ENCODE data around the gene DEFB129.

DNA sequence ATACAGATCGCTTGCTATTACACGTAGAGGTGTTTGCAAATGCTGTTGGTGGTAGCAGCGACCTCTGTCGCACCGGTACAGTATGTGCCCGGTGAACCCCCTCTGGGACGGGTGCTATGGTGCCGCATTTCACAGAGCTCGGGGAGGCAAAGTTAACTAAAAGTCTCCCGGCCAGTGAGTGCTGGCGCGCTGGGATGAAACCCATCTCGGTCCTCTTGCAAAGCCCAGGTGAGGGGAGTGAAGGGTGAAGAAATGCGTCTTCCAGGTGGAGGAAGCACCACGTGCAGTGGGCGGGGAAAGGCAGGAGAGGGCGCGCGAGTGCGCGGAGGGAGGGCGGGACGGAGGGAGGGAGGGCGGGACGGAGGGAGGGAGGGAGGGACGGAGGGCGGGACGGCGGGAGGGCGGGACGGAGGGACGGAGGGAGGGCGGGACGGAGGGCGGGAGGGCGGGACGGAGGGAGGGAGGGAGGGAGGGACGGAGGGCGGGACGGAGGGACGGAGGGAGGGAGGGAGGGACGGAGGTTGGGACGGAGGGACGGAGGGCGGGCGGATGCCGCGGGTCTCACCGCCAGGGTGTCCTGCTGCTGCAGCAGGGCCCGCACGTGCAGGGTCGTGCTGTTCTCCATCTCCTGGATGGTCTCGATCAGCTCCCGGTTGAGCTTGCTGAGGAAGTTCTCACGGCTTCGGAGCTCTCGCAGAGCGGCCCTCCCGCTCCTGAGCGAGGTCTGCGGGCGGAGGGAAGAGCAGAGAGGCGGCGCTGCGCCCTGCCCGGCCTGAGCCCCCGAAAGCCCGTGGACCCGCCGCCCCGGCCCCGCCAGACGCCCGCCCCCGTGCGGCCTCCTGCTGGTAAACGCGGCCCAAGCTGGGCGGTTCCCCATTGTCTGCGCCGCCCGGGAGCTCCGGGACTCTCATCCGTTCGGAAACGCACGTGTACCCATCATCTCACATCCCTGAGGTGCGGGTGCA lies 51.8 kb downstream of the DEFB129 start:
- TF ChIP-seq SUZ12 (IDR thresholded peaks at IDR 0.05; ENCODE audit: extremely low read depth, insufficient read depth, insufficient read length) (no peak), ZNF274 (IDR thresholded peaks at IDR 0.05; ENCODE audit: low read depth, low read length) (no peak), YY1 (IDR thresholded peaks at IDR 0.05; ENCODE audit: insufficient read depth, insufficient read length) (no peak)
